ENCODE data around the gene DMD.

The DMD gene

DNA sequence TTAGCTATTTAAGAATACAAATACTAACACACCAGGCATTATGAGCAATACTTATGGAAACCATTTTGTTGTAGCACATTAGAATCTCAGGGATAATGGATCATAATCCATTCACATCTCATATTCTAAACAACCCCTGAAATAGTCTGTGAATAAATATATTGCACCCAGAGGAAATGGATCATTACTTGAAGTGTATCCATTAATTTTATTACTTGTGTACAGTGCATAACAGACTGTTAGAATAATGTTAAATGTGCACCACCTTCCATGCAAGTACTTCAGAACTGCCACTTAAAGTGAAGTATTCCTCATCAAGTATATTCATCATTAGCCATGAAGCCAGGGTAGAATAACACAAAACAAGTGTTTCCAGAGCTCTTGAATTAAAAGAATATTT is 715.5 kb downstream of the DMD start:
- DNase-seq (ENCODE audit: low read depth in 3 of 3) = no peak

DNA sequence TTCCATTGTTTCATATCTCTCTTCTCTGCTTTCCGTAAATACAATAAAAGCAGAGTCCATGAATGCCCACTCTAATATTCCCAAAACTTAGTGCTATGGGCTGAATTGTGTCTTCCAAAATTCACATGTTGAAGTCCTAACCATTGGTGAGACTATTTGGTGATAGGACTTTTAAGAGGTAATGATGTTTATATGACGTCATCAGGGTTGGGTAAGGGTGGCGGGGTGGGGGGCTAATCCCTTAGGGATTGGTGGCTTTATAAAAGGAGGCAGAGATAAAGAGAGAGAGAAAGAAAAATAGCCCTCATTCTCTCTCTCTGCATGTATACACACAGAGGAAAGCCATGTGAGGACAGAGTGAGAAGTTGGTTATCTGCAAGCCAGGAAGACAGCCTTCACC is 722.2 kb downstream of the DMD start:
- no peak for DNase-seq (ENCODE audit: low read depth in 3 of 3)

- no peak for DNase-seq (ENCODE audit: low read depth in 3 of 3)
Measured at GRCh38 chrX:32483534-32484136, 727.7 kb downstream of the DMD start.

DNA sequence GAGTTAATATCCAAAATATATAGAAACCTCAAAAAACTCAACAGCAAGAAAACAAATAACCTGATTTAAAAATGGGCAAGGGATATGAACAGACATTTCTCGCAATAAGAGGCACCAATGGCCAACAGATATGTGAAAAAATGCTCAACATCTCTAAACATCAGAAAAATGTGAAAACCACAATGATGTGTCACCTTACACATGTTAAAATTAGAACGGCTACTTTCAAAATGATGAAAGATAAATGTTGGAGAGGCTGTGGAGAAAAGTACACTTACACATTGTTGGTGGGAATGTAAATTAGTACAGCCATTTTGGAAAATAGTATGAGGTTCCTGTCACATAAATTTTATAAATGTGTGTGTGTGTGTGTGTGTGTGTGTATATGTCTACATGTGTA is 731.3 kb downstream of the DMD start:
- no peak for DNase-seq (ENCODE audit: low read depth in 3 of 3)

DNA sequence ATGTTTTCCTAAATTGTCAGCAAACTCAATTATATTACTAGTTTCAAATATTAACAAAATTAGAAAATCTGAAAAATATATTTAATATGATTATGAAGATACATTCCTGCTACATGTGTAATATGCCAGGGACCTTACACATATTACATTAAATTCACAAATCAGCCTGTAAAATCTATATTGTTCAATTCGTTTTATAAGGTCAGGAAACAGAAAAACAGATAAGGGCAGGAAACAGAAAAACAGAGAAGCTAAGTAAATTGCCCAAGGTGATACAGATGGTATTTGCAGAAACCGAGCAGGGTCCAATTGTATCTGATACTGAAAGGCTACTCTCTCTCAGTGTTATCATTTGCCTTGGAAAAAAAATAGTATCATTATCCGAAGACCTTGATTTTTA is 739.0 kb downstream of the DMD start:
- DNase-seq (ENCODE audit: low read depth in 3 of 3) = no peak

GRCh38 chrX:32455704-32456103 is 755.6 kb downstream of the DMD start:
- DNase-seq (ENCODE audit: low read depth in 3 of 3) = no peak

- no peak for DNase-seq (ENCODE audit: low read depth in 3 of 3)
Measured at GRCh38 chrX:32451954-32452695, 759.2 kb downstream of the DMD start.

DNA sequence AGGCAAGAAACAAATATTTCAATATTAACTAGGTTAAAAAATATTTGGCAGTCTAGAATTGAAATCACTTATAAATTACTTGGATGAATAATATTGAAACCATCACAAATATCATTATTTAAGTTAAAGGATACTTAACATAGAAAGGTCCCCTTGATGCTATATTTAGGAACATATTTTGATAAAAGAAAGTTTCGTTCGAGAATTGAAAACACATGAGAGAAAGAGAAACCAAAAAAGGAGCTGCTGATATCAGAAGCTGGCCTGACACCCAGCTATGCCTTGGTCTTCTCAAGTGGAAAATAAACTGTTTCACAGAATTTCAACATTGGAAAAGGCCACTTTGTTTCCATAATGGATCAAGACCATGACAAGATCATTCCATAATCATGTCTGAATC is 762.4 kb downstream of the DMD start:
- DNase-seq (ENCODE audit: low read depth in 3 of 3) = no peak

DNA sequence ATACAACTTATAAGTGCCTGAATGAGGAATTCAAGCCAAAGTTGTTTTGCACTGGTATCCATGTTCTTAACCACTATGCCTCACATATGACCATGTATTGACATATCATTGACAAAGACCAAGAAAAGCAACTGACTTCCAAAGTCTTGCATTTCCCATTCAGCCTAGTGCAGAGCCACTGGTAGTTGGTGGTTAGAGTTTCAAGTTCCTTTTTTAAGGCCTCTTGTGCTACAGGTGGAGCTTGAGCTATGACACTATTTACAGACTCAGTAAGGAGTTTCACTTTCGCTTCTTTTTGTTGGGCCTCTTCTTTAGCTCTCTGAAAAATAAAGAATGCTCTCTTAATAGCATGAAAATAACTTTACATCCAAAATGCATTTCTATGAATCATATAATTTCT is 763.0 kb downstream of the DMD start:
- no peak for DNase-seq (ENCODE audit: low read depth in 3 of 3)

DNA sequence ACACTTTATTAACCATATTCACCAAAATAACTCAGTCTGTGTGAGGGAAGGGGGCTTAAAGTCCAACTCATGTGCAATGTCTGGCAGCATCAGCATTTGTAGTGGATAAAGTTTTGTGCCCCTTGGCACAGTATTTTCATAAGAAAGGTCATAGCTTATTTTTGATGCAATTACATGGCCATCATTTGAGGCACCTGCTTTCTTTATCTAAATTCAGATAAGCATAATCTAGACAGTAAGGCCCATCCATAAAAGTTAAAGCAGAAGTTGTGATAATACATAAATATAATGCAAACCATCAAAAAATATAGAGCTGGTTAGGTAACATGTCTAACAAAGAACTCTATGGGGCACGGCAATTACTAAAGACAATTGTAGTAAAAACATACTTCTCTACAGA is 763.7 kb downstream of the DMD start:
- no peak for DNase-seq (ENCODE audit: low read depth in 3 of 3)

DNA sequence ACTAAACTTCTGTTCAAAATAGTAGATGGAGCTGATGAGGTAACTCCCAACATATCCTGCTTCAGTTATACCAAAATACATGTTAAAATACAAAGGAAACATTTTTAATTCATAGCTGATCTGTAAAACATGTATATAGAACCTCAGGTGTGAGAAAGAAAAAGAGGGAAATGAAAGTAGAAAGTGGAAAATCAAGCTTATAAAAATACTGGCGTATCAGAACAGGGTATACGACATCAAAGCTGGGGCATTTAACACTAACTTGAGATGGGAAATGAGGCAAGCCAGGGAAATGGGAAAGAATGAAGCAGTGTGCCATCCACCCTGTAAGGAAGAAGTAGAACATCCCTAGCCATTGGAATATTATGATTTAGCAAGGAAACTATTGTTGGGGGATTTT is 767.5 kb downstream of the DMD start:
- no peak for DNase-seq (ENCODE audit: low read depth in 3 of 3)

DNA sequence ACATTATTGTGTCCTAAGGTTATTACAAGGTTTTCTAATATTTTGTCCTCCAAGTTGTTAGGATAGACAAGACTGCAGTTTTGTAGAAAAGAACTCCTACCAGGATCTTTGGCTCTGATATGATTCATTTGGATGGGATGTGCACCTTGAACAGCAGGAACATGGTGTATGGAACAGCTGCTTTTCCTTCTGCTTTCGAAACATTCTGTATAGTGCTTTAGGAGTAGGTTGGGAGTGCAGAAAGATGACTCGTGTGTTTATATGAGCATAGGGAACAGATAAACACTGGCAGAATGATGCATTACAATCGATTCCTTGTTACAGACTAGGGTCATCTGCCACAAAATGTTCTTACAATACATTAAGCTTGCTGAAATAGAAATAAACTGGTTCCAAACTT is 790.1 kb downstream of the DMD start:
- DNase-seq (ENCODE audit: low read depth in 3 of 3) = no peak

DNA sequence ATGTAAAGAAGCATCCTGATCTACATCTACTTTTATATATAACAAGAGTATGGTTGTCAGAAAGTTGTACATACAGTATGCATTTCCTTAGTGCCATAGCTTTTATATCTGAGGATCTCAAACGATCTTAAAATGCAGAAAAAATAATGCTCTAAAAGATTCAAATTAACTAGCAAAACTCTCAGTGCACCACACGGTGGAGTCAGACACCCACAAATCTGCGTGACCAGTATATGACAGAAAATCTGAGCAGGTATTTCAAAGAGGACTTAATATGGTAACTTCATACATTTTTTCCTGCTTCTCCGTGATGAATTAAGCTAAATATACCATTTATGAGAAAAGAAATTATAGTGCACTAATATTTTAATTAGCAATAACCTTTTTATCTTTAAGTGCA is 803.0 kb downstream of the DMD start:
- DNase-seq (ENCODE audit: low read depth in 3 of 3) = peak in 1 of 3 experiments; percentile 0

DNA sequence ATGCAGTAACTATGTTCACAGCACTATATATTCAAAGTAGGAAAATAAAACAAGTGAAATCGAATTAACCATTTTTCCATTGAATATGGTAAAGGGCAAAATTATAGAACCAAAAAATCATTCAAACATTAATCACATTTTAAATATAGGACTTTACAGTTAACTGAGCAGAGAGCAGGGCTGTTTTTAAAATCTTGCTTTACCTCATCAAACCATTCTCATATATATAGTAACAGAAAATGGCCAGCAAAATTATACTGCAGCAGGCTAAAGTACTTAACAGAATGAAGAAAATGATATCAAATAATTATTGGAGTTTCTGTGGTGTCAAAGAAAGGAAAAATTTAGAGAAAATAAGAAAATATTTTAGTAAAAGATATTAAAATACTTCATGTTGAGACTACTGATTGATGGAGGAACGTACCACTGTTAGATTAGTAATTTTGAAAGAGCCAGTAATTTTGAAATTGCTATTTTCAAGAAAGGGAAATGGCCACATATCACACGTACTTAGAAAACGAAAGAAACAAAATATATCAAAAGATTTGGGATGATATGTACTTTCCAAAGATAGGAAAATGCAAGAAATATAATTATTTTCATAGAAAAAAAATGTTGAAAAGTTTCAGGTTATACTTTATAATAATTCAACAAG is 813.7 kb downstream of the DMD start:
- no peak for DNase-seq (ENCODE audit: low read depth in 3 of 3)

DNA sequence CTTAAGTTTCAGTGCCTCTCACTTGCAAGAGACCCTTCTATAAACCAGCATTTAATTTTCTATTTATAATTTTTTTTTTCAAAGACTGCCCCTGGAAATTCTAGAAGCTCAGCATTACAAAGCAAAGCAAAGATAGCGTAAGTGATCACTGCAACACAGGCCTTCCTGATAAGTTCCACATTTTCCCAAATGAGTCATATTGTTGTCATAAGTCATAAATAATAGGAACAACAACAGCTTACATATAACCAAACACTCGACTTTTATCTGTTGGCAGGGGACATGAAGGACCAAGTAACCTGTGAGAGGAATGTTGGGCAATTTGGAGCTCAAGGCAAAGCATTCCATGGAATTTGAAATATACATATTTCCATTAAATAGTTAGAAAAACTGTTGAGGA is 815.5 kb downstream of the DMD start:
- DNase-seq (ENCODE audit: low read depth in 3 of 3) = no peak

- DNase-seq (ENCODE audit: low read depth in 3 of 3) = no peak
Measured at GRCh38 chrX:32392655-32393054, 818.7 kb downstream of the DMD start.

- no peak for DNase-seq (ENCODE audit: low read depth in 3 of 3)
Measured at GRCh38 chrX:32370456-32371205, 840.7 kb downstream of the DMD start.

- no peak for DNase-seq (ENCODE audit: low read depth in 3 of 3)
Measured at GRCh38 chrX:32293962-32294700, 917.2 kb downstream of the DMD start.

GRCh38 chrX:32289356-32289755 is 922.0 kb downstream of the DMD start:
- DNase-seq (ENCODE audit: low read depth in 3 of 3) = no peak

GRCh38 chrX:32281853-32282252 is 929.5 kb downstream of the DMD start:
- no peak for DNase-seq (ENCODE audit: low read depth in 3 of 3)

GRCh38 chrX:32280921-32281320 is 930.4 kb downstream of the DMD start:
- no peak for DNase-seq (ENCODE audit: low read depth in 3 of 3)

DNA sequence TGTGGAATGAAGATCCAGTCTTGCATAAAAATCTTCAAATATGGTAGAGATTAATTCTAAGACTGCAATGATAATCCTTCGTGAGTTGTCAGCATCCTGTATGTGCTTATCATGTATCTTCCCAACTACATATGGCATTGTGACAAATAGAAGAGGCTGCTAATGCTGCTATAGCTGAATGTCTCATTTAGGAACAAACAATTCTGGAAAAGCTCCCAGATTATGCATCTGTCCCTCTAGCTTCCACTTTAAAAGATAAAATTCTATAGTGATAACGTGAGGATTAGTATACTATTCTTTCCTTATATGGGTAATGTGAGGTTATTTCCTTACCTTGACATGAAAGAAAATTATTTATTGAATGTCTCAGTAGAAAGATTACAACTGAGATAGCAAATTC is 930.9 kb downstream of the DMD start:
- no peak for DNase-seq (ENCODE audit: low read depth in 3 of 3)
